Neural cell (in vitro differentiated cells): Measurements from ENCODE around the gene NXPH3. TPM values are rescaled to one million over a fixed set of nuclear protein-coding genes. Genes with fewer than 3 reads are reported as not detected.

Experiments used
- H2AFZ ChIP-seq: fragments of 200-600, 300-800 bp; sonication (generic), shearing (Covaris generic); 2 replicates; pipeline ENCODE4 v1.6.0; 2014; ENCODE audit warnings: low read depth, mild to moderate bottlenecking, antibody characterized with exemption, low read length, moderate library complexity
- H3F3A ChIP-seq: fragments of 200-600 bp; shearing (Covaris generic); 2 replicates; pipeline ENCODE4 v1.6.1; 2016; ENCODE audit warnings: mild to moderate bottlenecking, moderate library complexity, mixed read lengths, antibody characterized with exemption, low read length; ENCODE audit not compliant: insufficient read depth, poor library complexity, severe bottlenecking
- H3K27ac ChIP-seq: fragments of 200-600, 300-800 bp; sonication (generic), shearing (Covaris generic); 2 replicates; pipeline ENCODE4 v1.5.1; 2014; ENCODE audit warnings: mild to moderate bottlenecking, low read length, moderate library complexity
- H3K27me3 ChIP-seq: fragments of 300-800, 200-600 bp; sonication (generic), shearing (Covaris generic); 2 replicates; pipeline ENCODE4 v1.6.0; 2014; ENCODE audit warnings: mild to moderate bottlenecking, low read depth, low read length, moderate library complexity; ENCODE audit not compliant: insufficient read depth
- H3K36me3 ChIP-seq: fragments of 300-800, 200-600 bp; sonication (generic), shearing (Covaris generic); 2 replicates; pipeline ENCODE4 v1.5.1; 2014; ENCODE audit warnings: mild to moderate bottlenecking, antibody characterized with exemption, low read length, moderate library complexity; ENCODE audit not compliant: insufficient read depth
- H3K4me2 ChIP-seq: fragments of 300-800, 200-600 bp; sonication (generic), shearing (Covaris generic); 2 replicates; pipeline ENCODE4 v1.6.0; 2014; ENCODE audit warnings: mild to moderate bottlenecking, low read length
- H3K4me3 ChIP-seq: fragments of 300-800, 200-600 bp; sonication (generic), shearing (Covaris generic); 2 replicates; pipeline ENCODE4 v1.5.1; 2014; ENCODE audit warnings: mild to moderate bottlenecking, low read length, moderate library complexity
- H3K79me2 ChIP-seq: fragments of 200-600 bp; shearing (Covaris generic); replicated peaks from 2 replicates; pipeline ENCODE4 v1.6.0; 2014; ENCODE audit warnings: mild to moderate bottlenecking, low read length, moderate library complexity; ENCODE audit not compliant: insufficient read depth
- H3K9ac ChIP-seq: fragments of 300-800, 200-600 bp; sonication (generic), shearing (Covaris generic); 2 replicates; pipeline ENCODE4 v1.6.1; 2016; ENCODE audit warnings: mild to moderate bottlenecking, low read length, mixed read lengths
- H3K9me2 ChIP-seq: fragments of 200-600 bp; shearing (Covaris generic); 2 replicates; pipeline ENCODE4 v1.6.1; 2016; ENCODE audit warnings: mild to moderate bottlenecking, low read length, mixed read lengths; ENCODE audit not compliant: insufficient read depth
- H3K9me3 ChIP-seq: fragments of 200-600, 300-800 bp; sonication (generic), shearing (Covaris generic); 2 replicates; pipeline ENCODE4 v1.6.1; 2016; ENCODE audit warnings: mild to moderate bottlenecking, mixed run types, low read length, moderate library complexity, mixed read lengths
- H4K20me1 ChIP-seq: fragments of 200-600 bp; shearing (Covaris generic); 2 replicates; pipeline ENCODE4 v1.6.1; 2016; ENCODE audit warnings: mild to moderate bottlenecking, mixed run types; ENCODE audit not compliant: insufficient read depth
- EP300 ChIP-seq: fragments of 450-650 bp; conservative IDR thresholded peaks from 2 replicates; pipeline ENCODE4 v1.6.1; 2014; ENCODE audit warnings: antibody characterized with exemption, mild to moderate bottlenecking, moderate library complexity; ENCODE audit not compliant: poor library complexity, severe bottlenecking
- EZH2 ChIP-seq: fragments of 200-600, 300-800 bp; shearing (Covaris generic), sonication (generic); IDR thresholded peaks from 2 replicates; pipeline ENCODE4 v1.6.1; 2014; ENCODE audit warnings: antibody characterized with exemption, low read length, borderline replicate concordance, mild to moderate bottlenecking; ENCODE audit not compliant: insufficient read depth, poor library complexity, severe bottlenecking
- MXI1 ChIP-seq: fragments of 450-650 bp; conservative IDR thresholded peaks from 2 replicates; pipeline ENCODE4 v1.6.1; 2014; ENCODE audit warnings: antibody characterized with exemption, mild to moderate bottlenecking; ENCODE audit not compliant: poor library complexity, severe bottlenecking
- POLR2AphosphoS5 ChIP-seq: IDR thresholded peaks from 2 replicates; pipeline ENCODE4 v1.6.1; 2012
- RAD21 ChIP-seq: fragments of 450-650 bp; conservative IDR thresholded peaks from 2 replicates; pipeline ENCODE4 v1.6.1; 2014; ENCODE audit warnings: antibody characterized with exemption, mild to moderate bottlenecking, moderate library complexity
- SMC3 ChIP-seq: fragments of 450-650 bp; conservative IDR thresholded peaks from 2 replicates; pipeline ENCODE4 v1.6.1; 2014; ENCODE audit warnings: antibody characterized with exemption, mild to moderate bottlenecking, moderate library complexity; ENCODE audit not compliant: poor library complexity
- TAF1 ChIP-seq: IDR thresholded peaks from 2 replicates; pipeline ENCODE4 v1.6.1; 2012; ENCODE audit warnings: low read depth
- polyA plus RNA-seq: library from polyadenylated mRNA; depleted of rRNA; stranded (reverse); fragments of >200 nt; gene quantifications from 2 replicates; pipeline ENCODE4 v1.2.3, GENCODE V29; 2014
- TF ChIP-seq, protein P1 (sequence below): IDR thresholded peaks from 2 replicates; pipeline ENCODE4 v1.6.1; 2012; ENCODE audit warnings: borderline replicate concordance
- TF ChIP-seq, protein P2 (sequence below): fragments of 450-650 bp; IDR thresholded peaks from 2 replicates; pipeline ENCODE4 v1.5.1; 2014; ENCODE audit warnings: antibody characterized with exemption, mild to moderate bottlenecking, moderate library complexity; ENCODE audit not compliant: poor library complexity, severe bottlenecking

NXPH3 gene
- polyA plus RNA-seq, 1 donor from 2014 or later: 2.4 TPM

DNA sequence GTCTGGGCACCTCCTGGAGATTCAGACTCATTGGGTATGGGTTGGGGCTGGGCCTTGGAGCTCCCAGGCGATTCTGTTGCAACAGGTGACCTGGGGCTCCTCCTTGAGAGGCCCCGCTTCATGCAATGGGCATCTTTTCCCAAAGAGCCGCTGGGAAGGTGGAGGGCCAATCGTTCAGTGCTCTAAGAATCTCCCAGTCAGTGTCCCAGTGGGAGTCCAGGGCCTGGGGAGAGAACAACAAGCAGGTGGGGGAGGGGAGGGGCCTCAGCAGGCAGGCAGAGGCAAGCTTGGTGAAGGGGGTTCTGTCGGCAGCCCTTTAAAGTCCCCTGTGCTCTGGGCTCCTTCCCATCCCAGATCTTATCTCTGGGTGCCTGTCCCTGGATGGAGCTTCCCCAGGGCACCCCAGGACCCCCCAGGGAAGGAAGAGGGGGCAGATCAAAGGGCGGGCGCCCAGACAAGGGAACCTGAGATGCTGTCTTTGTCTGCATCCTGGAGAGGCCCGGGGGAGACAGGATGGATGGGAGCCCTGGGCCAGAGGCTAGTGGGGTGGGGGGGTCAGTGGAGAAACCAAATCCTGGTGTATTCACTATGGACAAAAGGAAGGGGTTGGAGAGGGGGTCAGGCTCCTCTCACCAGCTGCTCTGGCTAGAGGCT, 30.5 kb upstream of the NXPH3 start:
- Histone ChIP-seq H3K9ac (no peak overlapping the region), H3K9me2 (no peaks in the 10 kb centered on the region), H3F3A (no peaks in the 10 kb centered on the region), H2AFZ (no peak overlapping the region), H3K79me2 (no peaks in the 10 kb centered on the region), H3K4me3 (no peak overlapping the region), H3K4me2 (no peak overlapping the region), H3K27ac (no peak overlapping the region), H3K9me3 (no peaks in the 10 kb centered on the region), H3K36me3 (no peaks in the 10 kb centered on the region), H3K27me3 (no peaks in the 10 kb centered on the region), H4K20me1 (no peaks in the 10 kb centered on the region)
- TF ChIP-seq EP300 (no peak), EZH2 (no peak), POLR2AphosphoS5 (no peak), MXI1 (no peak), SMC3 (no peak), RAD21 (no peak)
- TF ChIP-seq, protein P1, sequence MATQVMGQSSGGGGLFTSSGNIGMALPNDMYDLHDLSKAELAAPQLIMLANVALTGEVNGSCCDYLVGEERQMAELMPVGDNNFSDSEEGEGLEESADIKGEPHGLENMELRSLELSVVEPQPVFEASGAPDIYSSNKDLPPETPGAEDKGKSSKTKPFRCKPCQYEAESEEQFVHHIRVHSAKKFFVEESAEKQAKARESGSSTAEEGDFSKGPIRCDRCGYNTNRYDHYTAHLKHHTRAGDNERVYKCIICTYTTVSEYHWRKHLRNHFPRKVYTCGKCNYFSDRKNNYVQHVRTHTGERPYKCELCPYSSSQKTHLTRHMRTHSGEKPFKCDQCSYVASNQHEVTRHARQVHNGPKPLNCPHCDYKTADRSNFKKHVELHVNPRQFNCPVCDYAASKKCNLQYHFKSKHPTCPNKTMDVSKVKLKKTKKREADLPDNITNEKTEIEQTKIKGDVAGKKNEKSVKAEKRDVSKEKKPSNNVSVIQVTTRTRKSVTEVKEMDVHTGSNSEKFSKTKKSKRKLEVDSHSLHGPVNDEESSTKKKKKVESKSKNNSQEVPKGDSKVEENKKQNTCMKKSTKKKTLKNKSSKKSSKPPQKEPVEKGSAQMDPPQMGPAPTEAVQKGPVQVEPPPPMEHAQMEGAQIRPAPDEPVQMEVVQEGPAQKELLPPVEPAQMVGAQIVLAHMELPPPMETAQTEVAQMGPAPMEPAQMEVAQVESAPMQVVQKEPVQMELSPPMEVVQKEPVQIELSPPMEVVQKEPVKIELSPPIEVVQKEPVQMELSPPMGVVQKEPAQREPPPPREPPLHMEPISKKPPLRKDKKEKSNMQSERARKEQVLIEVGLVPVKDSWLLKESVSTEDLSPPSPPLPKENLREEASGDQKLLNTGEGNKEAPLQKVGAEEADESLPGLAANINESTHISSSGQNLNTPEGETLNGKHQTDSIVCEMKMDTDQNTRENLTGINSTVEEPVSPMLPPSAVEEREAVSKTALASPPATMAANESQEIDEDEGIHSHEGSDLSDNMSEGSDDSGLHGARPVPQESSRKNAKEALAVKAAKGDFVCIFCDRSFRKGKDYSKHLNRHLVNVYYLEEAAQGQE: no peak
- TF ChIP-seq, protein P2, sequence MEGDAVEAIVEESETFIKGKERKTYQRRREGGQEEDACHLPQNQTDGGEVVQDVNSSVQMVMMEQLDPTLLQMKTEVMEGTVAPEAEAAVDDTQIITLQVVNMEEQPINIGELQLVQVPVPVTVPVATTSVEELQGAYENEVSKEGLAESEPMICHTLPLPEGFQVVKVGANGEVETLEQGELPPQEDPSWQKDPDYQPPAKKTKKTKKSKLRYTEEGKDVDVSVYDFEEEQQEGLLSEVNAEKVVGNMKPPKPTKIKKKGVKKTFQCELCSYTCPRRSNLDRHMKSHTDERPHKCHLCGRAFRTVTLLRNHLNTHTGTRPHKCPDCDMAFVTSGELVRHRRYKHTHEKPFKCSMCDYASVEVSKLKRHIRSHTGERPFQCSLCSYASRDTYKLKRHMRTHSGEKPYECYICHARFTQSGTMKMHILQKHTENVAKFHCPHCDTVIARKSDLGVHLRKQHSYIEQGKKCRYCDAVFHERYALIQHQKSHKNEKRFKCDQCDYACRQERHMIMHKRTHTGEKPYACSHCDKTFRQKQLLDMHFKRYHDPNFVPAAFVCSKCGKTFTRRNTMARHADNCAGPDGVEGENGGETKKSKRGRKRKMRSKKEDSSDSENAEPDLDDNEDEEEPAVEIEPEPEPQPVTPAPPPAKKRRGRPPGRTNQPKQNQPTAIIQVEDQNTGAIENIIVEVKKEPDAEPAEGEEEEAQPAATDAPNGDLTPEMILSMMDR: no peak

DNA sequence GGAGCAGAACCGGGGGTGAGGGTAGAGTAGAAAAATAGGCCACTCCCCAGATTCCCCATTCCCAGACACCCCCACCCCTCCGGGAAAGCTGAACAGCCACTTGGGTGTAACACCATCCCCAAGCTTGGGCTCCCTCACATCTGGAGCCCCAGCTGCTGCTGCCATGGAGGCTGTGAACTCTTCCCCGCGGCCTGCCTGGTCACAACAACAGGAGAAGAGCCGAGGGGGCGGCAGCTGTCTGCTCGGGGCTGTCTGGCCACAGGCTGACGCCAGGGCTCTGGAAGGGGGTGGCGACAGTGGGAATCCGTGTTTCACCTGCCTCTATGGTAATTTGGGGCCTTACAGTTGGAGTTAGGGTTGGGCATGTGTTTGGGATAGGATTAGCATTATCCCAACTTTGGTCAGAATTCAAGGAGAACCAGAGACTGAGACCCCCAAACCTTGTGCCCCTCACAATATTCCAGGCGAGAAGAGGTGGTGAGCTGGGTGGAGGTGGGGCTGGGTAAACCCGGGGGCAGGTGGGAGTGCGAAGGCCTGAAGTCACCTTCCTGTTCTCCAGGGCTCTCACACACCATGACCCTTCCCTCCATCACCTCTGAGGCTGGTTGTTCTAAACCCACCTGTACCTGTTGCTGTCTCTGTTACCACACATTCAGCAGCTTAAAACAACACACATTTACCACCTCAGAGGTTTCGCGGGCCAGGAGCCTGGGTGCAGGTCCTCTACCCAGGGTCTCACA, 29.7 kb upstream of the NXPH3 start:
- Histone ChIP-seq H3K9me3 (no peaks in the 10 kb centered on the region), H3K27ac (no peak overlapping the region), H3K27me3 (no peaks in the 10 kb centered on the region), H3K9ac (no peak overlapping the region), H3K79me2 (no peaks in the 10 kb centered on the region), H2AFZ (no peak overlapping the region), H3K4me2 (no peak overlapping the region), H3K36me3 (no peaks in the 10 kb centered on the region), H3F3A (no peaks in the 10 kb centered on the region), H4K20me1 (no peaks in the 10 kb centered on the region), H3K4me3 (no peak overlapping the region), H3K9me2 (no peaks in the 10 kb centered on the region)
- TF ChIP-seq, protein P1: no peak
- TF ChIP-seq TAF1 (no peak), RAD21 (no peak), MXI1 (no peak), EZH2 (no peak), SMC3 (no peak), EP300 (no peak), POLR2AphosphoS5 (no peak)
- TF ChIP-seq, protein P2: no peak
